ENCODE measurements around the gene GALNT12. TPM values are rescaled to one million over a fixed set of nuclear protein-coding genes. Genes with fewer than 3 reads are reported as not detected.

The GALNT12 gene
- total RNA-seq, 1 donor from 2014 or later = 2.6 TPM

GRCh38 chr9:98784831-98785806 is 22.4 kb upstream of the GALNT12 start:
- DNase-seq (ENCODE audit: low read depth) (no peak), FAIRE-seq (no peak)
- TF ChIP-seq CTCF (IDR thresholded peaks at IDR 0.05; ENCODE audit: insufficient read depth, low read length, severe bottlenecking) = no peak

GRCh38 chr9:98786750-98787510 is 20.5 kb upstream of the GALNT12 start:
- TF ChIP-seq CTCF (IDR thresholded peaks at IDR 0.05; ENCODE audit: insufficient read depth, low read length, severe bottlenecking) = no peak
- DNase-seq (ENCODE audit: low read depth) (no peak), FAIRE-seq (no peak)
- no peaks in the 10 kb centered on the region for H3K27me3 ChIP-seq (ENCODE audit: control insufficient read depth, insufficient read depth, low read length)
- H3K4me3 ChIP-seq (ENCODE audit: low read depth, low read length) = no peak overlapping the region
- H3K36me3 ChIP-seq (ENCODE audit: control insufficient read depth, insufficient read depth, low read length) = peaks cover 12% of the 10 kb centered on the region

More at GRCh38 chr9:98784831-98785806, 22.4 kb upstream of the GALNT12 start:
- Histone ChIP-seq H3K36me3 (ENCODE audit: control insufficient read depth, insufficient read depth, low read length) (peaks cover 11% of the 10 kb centered on the region), H3K4me3 (ENCODE audit: low read depth, low read length) (no peak overlapping the region), H3K27me3 (ENCODE audit: control insufficient read depth, insufficient read depth, low read length) (no peaks in the 10 kb centered on the region)

- peaks cover 12% of the 10 kb centered on the region for H3K36me3 ChIP-seq (ENCODE audit: control insufficient read depth, insufficient read depth, low read length)
- no peak for TF ChIP-seq CTCF (IDR thresholded peaks at IDR 0.05; ENCODE audit: insufficient read depth, low read length, severe bottlenecking)
- FAIRE-seq = peak; percentile 52
Observed at GRCh38 chr9:98787766-98788335, 19.6 kb upstream of the GALNT12 start.

GRCh38 chr9:98789483-98790133 is 17.9 kb upstream of the GALNT12 start:
- peaks cover 10% of the 10 kb centered on the region for H3K36me3 ChIP-seq (ENCODE audit: control insufficient read depth, insufficient read depth, low read length)
- no peak for DNase-seq (ENCODE audit: low read depth)
- TF ChIP-seq CTCF (IDR thresholded peaks at IDR 0.05; ENCODE audit: insufficient read depth, low read length, severe bottlenecking) = no peak
- FAIRE-seq = no peak
- H3K4me3 ChIP-seq (ENCODE audit: low read depth, low read length) = no peak overlapping the region
- no peaks in the 10 kb centered on the region for H3K27me3 ChIP-seq (ENCODE audit: control insufficient read depth, insufficient read depth, low read length)

More at GRCh38 chr9:98787766-98788335, 19.6 kb upstream of the GALNT12 start:
- no peaks in the 10 kb centered on the region for H3K27me3 ChIP-seq (ENCODE audit: control insufficient read depth, insufficient read depth, low read length)
- H3K4me3 ChIP-seq (ENCODE audit: low read depth, low read length) = no peak overlapping the region
- DNase-seq (ENCODE audit: low read depth) = no peak

GRCh38 chr9:98790134-98790841 is 17.2 kb upstream of the GALNT12 start:
- no peak overlapping the region for H3K4me3 ChIP-seq (ENCODE audit: low read depth, low read length)
- FAIRE-seq (no peak), DNase-seq (ENCODE audit: low read depth) (no peak)
- TF ChIP-seq CTCF (IDR thresholded peaks at IDR 0.05; ENCODE audit: insufficient read depth, low read length, severe bottlenecking) = no peak
- H3K27me3 ChIP-seq (ENCODE audit: control insufficient read depth, insufficient read depth, low read length) = no peaks in the 10 kb centered on the region
- H3K36me3 ChIP-seq (ENCODE audit: control insufficient read depth, insufficient read depth, low read length) = peaks cover 10% of the 10 kb centered on the region
